ENCODE results near the gene EHMT1.

- TF ChIP-seq CTCF (conservative IDR thresholded peaks at IDR 0.05; ENCODE audit: low read depth in 2 of 2) (no peak), REST (IDR thresholded peaks at IDR 0.05; ENCODE audit: unreplicated experiment) (no peak), JUNB (IDR thresholded peaks at IDR 0.05; ENCODE audit: unreplicated experiment) (no peak), ZNF331 (CRISPR knock-in tag; IDR thresholded peaks at IDR 0.05; ENCODE audit: low read depth) (no peak), POLR2AphosphoS5 (IDR thresholded peaks at IDR 0.05; ENCODE audit: low read depth) (no peak), ETS1 (IDR thresholded peaks at IDR 0.05) (no peak), EZH2phosphoT487 (IDR thresholded peaks at IDR 0.05; ENCODE audit: unreplicated experiment) (no peak), CREB1 (CRISPR knock-in tag; IDR thresholded peaks at IDR 0.05; ENCODE audit: low read depth) (no peak), NANOG (IDR thresholded peaks at IDR 0.05; ENCODE audit: borderline replicate concordance) (no peak), EZH2 (IDR thresholded peaks at IDR 0.05; ENCODE audit: low read depth, unreplicated experiment) (no peak), STAT1 (IDR thresholded peaks at IDR 0.05; ENCODE audit: unreplicated experiment) (no peak)
Measured at GRCh38 chr9:137671196-137671538, 52.4 kb downstream of the EHMT1 start.
